Thyroid gland (tissue), 4 donors: ENCODE results near the gene MAP2K4.

Experiments
- POLR2A ChIP-seq, 2 donors: fragments of 450-650 bp; IDR thresholded peaks; one replicate each; pipeline ENCODE4 v1.6.1; 2017; ENCODE audit warnings: antibody characterized with exemption in 2 of 2, mild to moderate bottlenecking in 2 of 2, moderate library complexity in 1 of 2
- TF ChIP-seq, protein P1 (sequence below), 6 experiments: fragments of 200-600 bp in 3 of 6; fragments of 450-650 bp in 3 of 6; sonication (generic) in 3 of 6; IDR thresholded peaks; one replicate each; pipeline ENCODE4 v1.5.1; 2016 to 2019; ENCODE audit warnings: antibody characterized with exemption in 6 of 6, mild to moderate bottlenecking in 2 of 6, inconsistent platforms in 1 of 6, moderate library complexity in 1 of 6

DNA sequence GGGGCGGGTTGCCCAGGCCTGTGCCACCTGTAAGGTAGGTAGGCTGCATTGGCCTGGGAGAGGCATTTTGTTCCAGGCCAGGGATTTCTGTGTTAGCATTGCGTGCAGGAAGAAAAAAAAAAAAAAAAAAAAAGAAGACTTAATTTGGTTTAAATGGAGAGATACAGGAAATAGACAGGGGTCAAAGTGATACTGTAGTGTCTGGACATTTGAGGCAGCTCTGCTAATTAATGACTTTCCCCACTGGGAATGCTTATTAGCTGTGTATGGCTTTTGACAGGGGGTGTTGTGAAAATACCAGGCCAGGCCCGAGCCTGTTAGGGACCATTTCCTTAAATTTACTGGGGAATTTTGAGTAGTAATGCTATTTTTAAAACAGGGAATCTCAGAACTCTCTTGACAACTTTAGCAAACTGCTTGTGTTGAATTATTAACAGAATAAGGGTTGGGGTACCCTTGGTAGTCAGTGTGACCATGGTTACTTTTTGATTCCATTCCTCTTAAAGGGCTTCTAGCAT lies 1.0 kb downstream of the MAP2K4 start:
- TF ChIP-seq, protein P1, sequence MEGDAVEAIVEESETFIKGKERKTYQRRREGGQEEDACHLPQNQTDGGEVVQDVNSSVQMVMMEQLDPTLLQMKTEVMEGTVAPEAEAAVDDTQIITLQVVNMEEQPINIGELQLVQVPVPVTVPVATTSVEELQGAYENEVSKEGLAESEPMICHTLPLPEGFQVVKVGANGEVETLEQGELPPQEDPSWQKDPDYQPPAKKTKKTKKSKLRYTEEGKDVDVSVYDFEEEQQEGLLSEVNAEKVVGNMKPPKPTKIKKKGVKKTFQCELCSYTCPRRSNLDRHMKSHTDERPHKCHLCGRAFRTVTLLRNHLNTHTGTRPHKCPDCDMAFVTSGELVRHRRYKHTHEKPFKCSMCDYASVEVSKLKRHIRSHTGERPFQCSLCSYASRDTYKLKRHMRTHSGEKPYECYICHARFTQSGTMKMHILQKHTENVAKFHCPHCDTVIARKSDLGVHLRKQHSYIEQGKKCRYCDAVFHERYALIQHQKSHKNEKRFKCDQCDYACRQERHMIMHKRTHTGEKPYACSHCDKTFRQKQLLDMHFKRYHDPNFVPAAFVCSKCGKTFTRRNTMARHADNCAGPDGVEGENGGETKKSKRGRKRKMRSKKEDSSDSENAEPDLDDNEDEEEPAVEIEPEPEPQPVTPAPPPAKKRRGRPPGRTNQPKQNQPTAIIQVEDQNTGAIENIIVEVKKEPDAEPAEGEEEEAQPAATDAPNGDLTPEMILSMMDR (IDR thresholded peaks at IDR 0.05): no peak
- no peak for TF ChIP-seq POLR2A (IDR thresholded peaks at IDR 0.05)
